Activated T-cell treated with anti-CD3 and anti-CD28 coated beads, Interleukin-2, amount 50 U/mL, for 24 hours (primary cell): Measurements from ENCODE around the gene ANKMY2.
"Not testable (repeated sequence)": the region's sequence is repeated elsewhere in the genome, so short reads cannot be mapped to it uniquely, and the experiment has no call there.

Experiments
- DNase-seq: peaks from one replicate; pipeline ENCODE4 v3.0.0-alpha.2; 2020
- H3K27ac Mint-ChIP-seq: 2 replicates; pipeline ENCODE4 v1.8.0; 2020; ENCODE audit warnings: mild to moderate bottlenecking, mixed read lengths
- H3K27me3 Mint-ChIP-seq: 2 replicates; pipeline ENCODE4 v1.8.0; 2020; ENCODE audit warnings: mixed read lengths
- H3K36me3 Mint-ChIP-seq: 2 replicates; pipeline ENCODE4 v1.8.0; 2020; ENCODE audit warnings: low read depth, mixed read lengths
- H3K4me1 Mint-ChIP-seq: 2 replicates; pipeline ENCODE4 v1.8.0; 2020; ENCODE audit warnings: low read depth, mixed read lengths
- H3K4me3 Mint-ChIP-seq: 2 replicates; pipeline ENCODE4 v1.8.0; 2020; ENCODE audit warnings: mild to moderate bottlenecking, moderate library complexity, mixed read lengths
- H3K9me3 Mint-ChIP-seq: 2 replicates; pipeline ENCODE4 v1.8.0; 2020; ENCODE audit warnings: mixed read lengths

The ANKMY2 gene

GRCh38 chr7:16645593-16646471 lies at the start of gene ANKMY2, which contains the start of gene BZW2:
Gene ANKMY2 (minus strand): TSS chr7:16645754. CDS start chr7:16645573, 181 bp downstream.
Gene BZW2 (plus strand): TSS chr7:16646181. CDS start chr7:16665444, 19,263 bp downstream.
- H3K27ac Mint-ChIP-seq = peak within 1 kb of the TSS; percentile 97
- H3K9me3 Mint-ChIP-seq = no peaks in the 10 kb centered on the region
- H3K4me1 Mint-ChIP-seq = peaks cover 66% of the 10 kb centered on the region
- no peaks in the 10 kb centered on the region for H3K27me3 Mint-ChIP-seq
- H3K36me3 Mint-ChIP-seq = peaks cover 66% of the 10 kb centered on the region
- DNase-seq = peak; percentile 94
- peak within 1 kb of the TSS; percentile 99 for H3K4me3 Mint-ChIP-seq

DNA sequence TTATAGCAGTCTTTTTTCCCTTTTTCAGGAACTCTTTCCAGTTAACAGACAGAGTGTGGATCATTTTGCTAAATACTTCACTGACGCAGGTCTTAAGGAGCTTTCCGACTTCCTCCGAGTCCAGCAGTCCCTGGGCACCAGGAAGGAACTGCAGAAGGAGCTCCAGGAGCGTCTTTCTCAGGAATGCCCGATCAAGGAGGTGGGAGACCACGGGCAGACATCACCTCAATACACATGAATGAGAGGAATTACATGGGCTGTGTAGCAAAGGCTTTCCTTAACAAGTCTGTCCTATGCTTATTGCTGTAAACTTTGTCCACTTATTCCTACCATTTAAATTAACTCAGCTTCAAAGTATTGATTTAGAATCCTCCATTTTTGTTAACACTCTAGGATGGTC lies 49.3 kb upstream of the ANKMY2 start:
- H3K4me3 Mint-ChIP-seq = no peak overlapping the region

GRCh38 chr7:16693601-16694318 lies 48.2 kb upstream of the ANKMY2 start:
- Mint-ChIP-seq H3K27ac (peak overlapping the region; percentile 23), H3K9me3 (no peaks in the 10 kb centered on the region), H3K36me3 (peaks cover 95% of the 10 kb centered on the region), H3K27me3 (no peaks in the 10 kb centered on the region), H3K4me1 (peaks cover 8% of the 10 kb centered on the region), H3K4me3 (no peak overlapping the region)
- no peak for DNase-seq

More for the DNA sequence above, 49.3 kb upstream of the ANKMY2 start:
- Mint-ChIP-seq H3K9me3 (no peaks in the 10 kb centered on the region), H3K36me3 (peaks cover 99% of the 10 kb centered on the region), H3K27me3 (no peaks in the 10 kb centered on the region), H3K4me1 (peaks cover 8% of the 10 kb centered on the region), H3K27ac (no peak overlapping the region)
- DNase-seq = no peak

- no peaks in the 10 kb centered on the region for H3K9me3 Mint-ChIP-seq
- no peak overlapping the region for H3K27ac Mint-ChIP-seq
- H3K36me3 Mint-ChIP-seq = peaks cover 91% of the 10 kb centered on the region
These were observed 45.7 kb upstream of the ANKMY2 start for GRCh38 chr7:16691241-16691640.

GRCh38 chr7:16688249-16688648 lies 42.7 kb upstream of the ANKMY2 start:
- DNase-seq = no peak
- Mint-ChIP-seq H3K9me3 (no peaks in the 10 kb centered on the region), H3K4me1 (peaks cover 19% of the 10 kb centered on the region), H3K4me3 (no peak overlapping the region), H3K27ac (peak overlapping the region; percentile 46), H3K27me3 (no peaks in the 10 kb centered on the region), H3K36me3 (peaks cover 90% of the 10 kb centered on the region)

More at GRCh38 chr7:16691241-16691640, 45.7 kb upstream of the ANKMY2 start:
- no peaks in the 10 kb centered on the region for H3K27me3 Mint-ChIP-seq
- DNase-seq = no peak
- H3K4me1 Mint-ChIP-seq = peaks cover 8% of the 10 kb centered on the region
- no peak overlapping the region for H3K4me3 Mint-ChIP-seq

GRCh38 chr7:16685535-16685934 lies 40.0 kb upstream of the ANKMY2 start:
- Mint-ChIP-seq H3K27ac (peak overlapping the region; percentile 68), H3K4me1 (peaks cover 18% of the 10 kb centered on the region), H3K36me3 (peaks cover 86% of the 10 kb centered on the region), H3K9me3 (no peaks in the 10 kb centered on the region), H3K27me3 (no peaks in the 10 kb centered on the region), H3K4me3 (no peak overlapping the region)
- no peak for DNase-seq

DNA sequence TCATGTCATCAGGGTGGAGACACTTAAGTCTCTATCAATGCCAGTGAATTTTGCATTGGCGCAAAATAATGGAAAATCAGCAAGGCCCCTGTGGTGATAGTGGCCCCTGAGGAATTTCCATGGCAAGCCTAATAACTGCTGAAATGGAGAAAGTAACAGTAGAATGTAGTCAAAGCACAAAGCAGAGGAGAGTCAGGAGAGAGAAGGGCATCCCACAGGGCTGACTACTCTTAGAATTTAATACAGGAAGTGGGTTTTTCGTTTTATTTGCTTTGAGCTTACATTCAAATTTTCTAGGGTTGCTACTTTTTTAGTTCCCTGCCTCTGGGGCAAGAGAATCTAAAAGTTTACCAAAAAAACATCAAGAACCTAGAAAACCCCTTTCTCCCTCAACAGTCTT lies 39.4 kb upstream of the ANKMY2 start:
- Mint-ChIP-seq H3K36me3 (peaks cover 86% of the 10 kb centered on the region), H3K4me3 (no peak overlapping the region), H3K9me3 (no peaks in the 10 kb centered on the region), H3K27me3 (no peaks in the 10 kb centered on the region), H3K27ac (peak overlapping the region; percentile 71), H3K4me1 (peaks cover 18% of the 10 kb centered on the region)
- DNase-seq = no peak

- H3K4me3 Mint-ChIP-seq, H3K9me3 Mint-ChIP-seq, H3K27ac Mint-ChIP-seq, H3K4me1 Mint-ChIP-seq, DNase-seq, H3K27me3 Mint-ChIP-seq: not testable (repeated sequence)
- peaks cover 90% of the 10 kb centered on the region for H3K36me3 Mint-ChIP-seq
These were observed 33.4 kb upstream of the ANKMY2 start for GRCh38 chr7:16678645-16679566.

DNA sequence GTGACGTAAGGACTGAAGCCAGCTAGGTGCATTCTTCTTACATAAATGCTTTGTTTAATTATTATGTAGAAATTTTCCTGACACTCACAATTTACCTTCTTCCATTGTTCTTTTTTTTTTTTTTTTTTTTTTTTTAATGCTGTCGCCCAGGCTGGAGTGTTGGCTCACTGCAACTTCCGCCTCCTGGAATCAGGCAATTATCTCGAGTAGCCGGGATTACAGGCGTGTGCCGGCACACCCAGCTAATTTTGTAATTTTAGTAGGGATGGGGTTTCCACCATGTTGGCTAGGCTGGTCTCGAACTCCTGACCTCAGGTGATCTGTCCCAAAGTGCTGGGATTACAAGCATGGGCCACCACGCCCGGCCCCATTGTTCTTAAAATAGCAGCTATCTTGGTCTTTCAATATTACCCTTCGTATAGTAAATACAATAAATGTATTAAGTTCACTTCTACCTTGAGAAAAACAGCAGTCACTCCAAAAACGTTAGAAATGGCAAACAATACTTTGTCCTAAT lies 32.5 kb upstream of the ANKMY2 start:
- Mint-ChIP-seq H3K9me3 (no peaks in the 10 kb centered on the region), H3K36me3 (peaks cover 84% of the 10 kb centered on the region), H3K27ac (no peak overlapping the region), H3K27me3 (no peaks in the 10 kb centered on the region), H3K4me1 (peaks cover 2% of the 10 kb centered on the region), H3K4me3 (no peak overlapping the region)
- DNase-seq = no peak

DNA sequence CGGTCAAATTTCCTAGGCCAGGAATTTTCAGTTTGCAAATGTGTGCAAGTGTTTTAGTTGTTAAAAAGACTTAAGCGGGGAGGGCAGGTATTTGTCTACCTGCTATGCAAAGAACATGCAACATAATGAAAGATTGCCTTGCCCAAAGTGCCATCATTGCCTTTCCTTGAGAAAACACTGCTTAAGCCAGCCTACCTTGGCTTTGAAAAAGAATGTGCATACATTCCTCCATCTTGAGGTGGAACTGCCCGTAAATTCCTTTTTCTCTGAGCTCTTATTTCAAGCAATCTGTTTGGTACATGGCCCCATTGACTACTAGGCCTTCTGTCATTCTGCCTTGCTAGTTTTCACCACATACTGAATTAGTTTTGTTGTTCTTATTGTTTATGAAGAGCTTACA lies 29.7 kb upstream of the ANKMY2 start:
- no peaks in the 10 kb centered on the region for H3K27me3 Mint-ChIP-seq
- peaks cover 13% of the 10 kb centered on the region for H3K4me1 Mint-ChIP-seq
- H3K9me3 Mint-ChIP-seq = no peaks in the 10 kb centered on the region
- DNase-seq = no peak
- no peak overlapping the region for H3K4me3 Mint-ChIP-seq
- H3K27ac Mint-ChIP-seq = no peak overlapping the region
- peaks cover 86% of the 10 kb centered on the region for H3K36me3 Mint-ChIP-seq

- no peak for DNase-seq
- Mint-ChIP-seq H3K27ac (no peak overlapping the region), H3K4me1 (peaks cover 32% of the 10 kb centered on the region), H3K4me3 (no peak overlapping the region), H3K36me3 (peaks cover 86% of the 10 kb centered on the region), H3K27me3 (no peaks in the 10 kb centered on the region), H3K9me3 (no peaks in the 10 kb centered on the region)
These were observed 26.3 kb upstream of the ANKMY2 start for GRCh38 chr7:16671811-16672210.

GRCh38 chr7:16670731-16671344 lies 25.3 kb upstream of the ANKMY2 start:
- peaks cover 32% of the 10 kb centered on the region for H3K4me1 Mint-ChIP-seq
- DNase-seq = no peak
- H3K4me3 Mint-ChIP-seq = no peak overlapping the region
- no peaks in the 10 kb centered on the region for H3K27me3 Mint-ChIP-seq
- no peak overlapping the region for H3K27ac Mint-ChIP-seq
- H3K9me3 Mint-ChIP-seq = no peaks in the 10 kb centered on the region
- H3K36me3 Mint-ChIP-seq = peaks cover 81% of the 10 kb centered on the region

GRCh38 chr7:16670021-16670420 lies 24.5 kb upstream of the ANKMY2 start:
- no peak overlapping the region for H3K4me3 Mint-ChIP-seq
- H3K27ac Mint-ChIP-seq = no peak overlapping the region
- no peaks in the 10 kb centered on the region for H3K27me3 Mint-ChIP-seq
- DNase-seq = no peak
- peaks cover 81% of the 10 kb centered on the region for H3K36me3 Mint-ChIP-seq
- no peaks in the 10 kb centered on the region for H3K9me3 Mint-ChIP-seq
- peaks cover 32% of the 10 kb centered on the region for H3K4me1 Mint-ChIP-seq
